Measurements from ENCODE around the gene GP1BB.

GP1BB gene

DNA sequence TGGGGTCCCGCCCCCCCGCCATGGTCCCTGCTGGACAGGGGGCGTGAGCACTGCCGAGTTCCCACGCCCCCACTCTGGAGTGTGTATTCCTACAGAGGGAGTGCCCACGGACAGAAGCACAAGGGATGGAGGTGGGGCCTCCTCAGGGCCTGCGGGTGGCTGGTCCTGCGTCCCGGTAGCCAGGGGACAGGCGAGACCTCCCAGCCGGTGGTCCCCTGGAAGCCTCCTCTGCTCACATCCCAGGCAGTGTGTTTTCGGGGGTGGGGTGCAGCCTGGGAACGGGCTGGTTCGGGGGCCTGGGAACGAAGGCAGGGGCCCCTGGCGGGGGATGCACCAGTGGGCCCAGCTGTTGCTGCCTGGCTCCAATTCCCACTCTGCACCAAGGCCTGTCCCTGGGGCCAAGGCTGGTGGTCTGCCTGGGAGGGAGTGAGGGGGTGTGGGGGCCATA lies 16.1 kb downstream of the GP1BB start:
- DNase-seq (ENCODE audit: low read depth) = no peak
- TF ChIP-seq, protein P1, sequence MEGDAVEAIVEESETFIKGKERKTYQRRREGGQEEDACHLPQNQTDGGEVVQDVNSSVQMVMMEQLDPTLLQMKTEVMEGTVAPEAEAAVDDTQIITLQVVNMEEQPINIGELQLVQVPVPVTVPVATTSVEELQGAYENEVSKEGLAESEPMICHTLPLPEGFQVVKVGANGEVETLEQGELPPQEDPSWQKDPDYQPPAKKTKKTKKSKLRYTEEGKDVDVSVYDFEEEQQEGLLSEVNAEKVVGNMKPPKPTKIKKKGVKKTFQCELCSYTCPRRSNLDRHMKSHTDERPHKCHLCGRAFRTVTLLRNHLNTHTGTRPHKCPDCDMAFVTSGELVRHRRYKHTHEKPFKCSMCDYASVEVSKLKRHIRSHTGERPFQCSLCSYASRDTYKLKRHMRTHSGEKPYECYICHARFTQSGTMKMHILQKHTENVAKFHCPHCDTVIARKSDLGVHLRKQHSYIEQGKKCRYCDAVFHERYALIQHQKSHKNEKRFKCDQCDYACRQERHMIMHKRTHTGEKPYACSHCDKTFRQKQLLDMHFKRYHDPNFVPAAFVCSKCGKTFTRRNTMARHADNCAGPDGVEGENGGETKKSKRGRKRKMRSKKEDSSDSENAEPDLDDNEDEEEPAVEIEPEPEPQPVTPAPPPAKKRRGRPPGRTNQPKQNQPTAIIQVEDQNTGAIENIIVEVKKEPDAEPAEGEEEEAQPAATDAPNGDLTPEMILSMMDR (conservative IDR thresholded peaks at IDR 0.05; ENCODE audit: control insufficient read depth, insufficient read depth, low read depth, low read length) = no peak
- no peak overlapping the region for H3K4me3 ChIP-seq (ENCODE audit: control insufficient read depth, low read depth, low read length)

DNA sequence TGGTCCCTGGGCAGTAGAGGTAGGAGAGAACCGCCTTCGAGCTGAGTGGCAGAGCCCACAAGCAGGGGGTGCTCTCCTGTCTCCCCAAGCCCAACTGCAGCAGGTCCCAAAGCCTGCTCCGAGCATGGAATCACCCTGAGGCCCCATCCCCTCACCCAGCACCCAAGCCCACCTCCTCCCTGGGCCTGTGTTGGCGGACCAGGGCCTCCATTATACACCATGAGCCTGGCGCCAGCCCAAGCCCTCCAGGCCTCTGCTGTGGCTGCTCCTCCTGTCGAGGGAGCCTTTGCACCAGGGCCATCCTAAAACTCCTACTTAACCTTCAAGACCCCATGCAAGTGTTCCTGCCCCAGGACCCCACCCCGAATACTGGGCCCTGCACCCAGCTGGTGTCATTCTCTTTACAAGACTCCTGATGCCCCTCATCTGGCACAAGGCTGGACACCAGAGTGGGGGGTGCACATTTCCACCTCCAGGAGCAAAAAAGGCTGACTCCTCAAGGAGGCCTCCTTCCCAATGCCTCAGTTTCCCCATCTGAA lies 16.6 kb downstream of the GP1BB start:
- no peak for DNase-seq (ENCODE audit: low read depth)
- TF ChIP-seq, protein P1 (conservative IDR thresholded peaks at IDR 0.05; ENCODE audit: control insufficient read depth, insufficient read depth, low read depth, low read length) = no peak
- no peak overlapping the region for H3K4me3 ChIP-seq (ENCODE audit: control insufficient read depth, low read depth, low read length)

DNA sequence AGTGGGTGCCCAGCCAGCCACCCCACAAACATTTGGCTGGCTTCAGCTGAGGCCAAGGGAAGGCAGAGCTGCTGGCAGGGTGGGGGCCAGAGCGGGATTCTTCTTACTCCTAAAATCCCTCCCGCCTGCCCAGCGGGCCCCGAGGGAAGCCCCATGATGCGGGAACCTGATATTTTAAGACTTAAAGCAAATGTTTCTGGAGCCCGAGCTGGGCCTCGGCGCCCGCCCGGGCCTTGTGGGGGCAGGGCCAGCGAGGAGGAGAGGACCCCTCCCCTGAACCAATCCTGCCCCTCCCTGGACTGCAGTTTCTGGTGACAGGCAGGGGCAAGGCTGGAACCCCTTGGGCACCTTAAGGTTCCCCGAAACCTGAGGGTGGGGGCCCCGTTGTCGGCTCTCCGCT lies 17.2 kb downstream of the GP1BB start:
- H3K4me3 ChIP-seq (ENCODE audit: control insufficient read depth, low read depth, low read length) = no peak overlapping the region
- no peak for DNase-seq (ENCODE audit: low read depth)
- TF ChIP-seq, protein P1 (conservative IDR thresholded peaks at IDR 0.05; ENCODE audit: control insufficient read depth, insufficient read depth, low read depth, low read length) = no peak

DNA sequence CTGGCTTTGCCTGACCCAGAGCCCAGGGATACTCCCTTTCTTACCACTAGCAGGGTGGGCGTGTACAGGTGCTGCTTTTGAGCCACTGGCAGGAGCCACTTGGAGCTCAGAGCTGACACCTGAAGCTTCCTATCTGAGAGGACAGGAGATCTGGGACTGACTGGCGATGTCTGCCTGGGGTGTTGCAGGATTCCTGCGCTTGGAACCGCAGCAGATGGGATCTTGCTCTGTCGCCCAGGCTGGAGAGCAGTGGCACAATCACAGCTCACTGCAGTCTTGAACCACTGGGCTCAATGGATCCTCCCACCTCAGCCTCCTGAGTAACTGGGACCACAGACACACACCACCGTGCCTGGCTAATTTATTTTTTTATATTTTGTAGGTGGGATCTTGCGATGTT lies 17.7 kb downstream of the GP1BB start:
- no peak overlapping the region for H3K4me3 ChIP-seq (ENCODE audit: control insufficient read depth, low read depth, low read length)
- TF ChIP-seq, protein P1 (conservative IDR thresholded peaks at IDR 0.05; ENCODE audit: control insufficient read depth, insufficient read depth, low read depth, low read length) = no peak
- DNase-seq (ENCODE audit: low read depth) = no peak

DNA sequence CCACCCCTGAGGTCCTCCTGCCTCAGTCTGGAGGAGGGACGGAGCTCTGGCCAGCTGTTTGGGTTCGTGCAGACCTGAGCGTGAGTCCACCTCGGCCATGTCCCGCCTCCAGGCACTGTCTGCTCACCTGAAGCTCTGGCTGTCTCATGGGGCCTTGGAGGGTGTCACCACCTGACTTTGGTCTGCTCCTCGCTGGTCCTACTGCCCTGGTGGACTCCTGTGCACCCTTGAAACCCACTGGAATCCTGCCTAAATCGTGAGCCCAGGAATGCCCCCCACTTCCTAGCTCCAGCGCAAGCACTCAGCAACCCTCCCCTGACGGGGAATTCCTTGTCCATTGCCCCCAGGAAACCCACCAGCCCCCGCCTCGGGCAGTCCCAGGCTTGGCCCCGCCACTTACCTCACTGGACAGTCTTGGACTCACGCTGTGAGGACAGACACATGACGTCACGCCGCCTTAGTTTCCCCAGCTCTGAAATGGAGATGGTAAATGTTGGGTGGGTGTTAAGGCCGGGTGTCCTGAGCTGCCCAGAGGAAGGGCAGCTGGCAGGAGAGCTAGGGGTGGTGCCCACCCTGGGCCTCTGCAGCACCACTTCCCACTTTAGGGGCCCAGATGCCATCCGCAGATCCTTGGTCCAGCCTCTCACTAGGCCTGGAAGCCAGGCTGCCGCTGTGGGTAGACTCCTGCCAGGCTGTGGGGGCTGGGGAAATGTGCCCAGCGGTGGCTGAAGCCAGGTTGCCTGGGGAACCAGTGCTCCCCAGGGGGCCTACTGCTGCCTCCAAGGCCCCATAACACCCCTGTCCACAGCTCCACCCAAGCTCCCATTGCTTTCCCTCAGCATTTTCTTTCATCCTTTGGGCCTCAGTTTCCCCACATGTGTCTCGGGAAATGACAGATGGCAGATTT lies 19.1 kb downstream of the GP1BB start:
- TF ChIP-seq, protein P1 (conservative IDR thresholded peaks at IDR 0.05; ENCODE audit: control insufficient read depth, insufficient read depth, low read depth, low read length) = no peak
- DNase-seq (ENCODE audit: low read depth) = no peak
- H3K4me3 ChIP-seq (ENCODE audit: control insufficient read depth, low read depth, low read length) = no peak overlapping the region

DNA sequence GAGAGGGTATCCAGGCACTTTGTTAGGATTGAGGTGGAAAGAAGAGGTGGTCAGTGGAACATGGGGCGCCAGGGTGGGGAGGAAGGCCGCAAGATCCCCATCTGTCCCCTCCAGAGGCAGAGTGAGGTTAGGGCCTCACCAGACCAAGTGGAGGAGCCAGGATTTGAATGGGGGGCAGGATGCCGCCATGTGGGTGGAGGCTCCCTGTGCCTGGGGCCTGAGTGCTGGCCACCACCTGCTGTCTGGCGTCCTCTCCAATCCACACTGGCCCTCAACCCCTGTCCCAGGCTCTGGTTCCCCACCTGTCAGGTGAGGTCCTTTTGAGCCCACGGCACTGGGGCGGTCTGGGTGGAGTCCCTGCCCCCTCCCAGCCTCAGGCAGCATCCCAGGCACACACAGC lies 19.7 kb downstream of the GP1BB start:
- DNase-seq (ENCODE audit: low read depth) = no peak
- H3K4me3 ChIP-seq (ENCODE audit: control insufficient read depth, low read depth, low read length) = no peak overlapping the region
- TF ChIP-seq, protein P1 (conservative IDR thresholded peaks at IDR 0.05; ENCODE audit: control insufficient read depth, insufficient read depth, low read depth, low read length) = no peak

Measured in fibroblast of mammary gland (primary cell).